Stimulated activated CD4-positive, alpha-beta T cell treated with anti-CD3 and anti-CD28 coated beads, Interleukin-2, amount 100 ng/mL, for 4 hours (primary cell): ENCODE measurements around the gene CA12.

Experiments
- DNase-seq: peaks from one replicate; pipeline ENCODE4 v3.0.0-alpha.2; 2020; ENCODE audit warnings: low read depth

CA12 gene

GRCh38 chr15:63374686-63375520, 6.7 kb downstream of the CA12 start:
- DNase-seq, result no peak

- no peak for DNase-seq
Measured at GRCh38 chr15:63373866-63374548, 7.6 kb downstream of the CA12 start.

GRCh38 chr15:63373330-63373729, 8.3 kb downstream of the CA12 start:
- DNase-seq, result no peak

- DNase-seq, result no peak
Measured at GRCh38 chr15:63372753-63373152, 8.9 kb downstream of the CA12 start.

GRCh38 chr15:63372018-63372705, 9.5 kb downstream of the CA12 start:
- DNase-seq, result no peak

- DNase-seq, result no peak
Measured at GRCh38 chr15:63371297-63371918, 10.2 kb downstream of the CA12 start.

GRCh38 chr15:63370764-63371163, 10.9 kb downstream of the CA12 start:
- no peak for DNase-seq

GRCh38 chr15:63369781-63370180, 11.9 kb downstream of the CA12 start:
- no peak for DNase-seq

GRCh38 chr15:63369296-63369695, 12.3 kb downstream of the CA12 start:
- DNase-seq, result no peak

- DNase-seq, result no peak
Measured at GRCh38 chr15:63368503-63368902, 13.1 kb downstream of the CA12 start.

GRCh38 chr15:63367900-63368299, 13.7 kb downstream of the CA12 start:
- DNase-seq, result no peak

GRCh38 chr15:63367390-63367789, 14.3 kb downstream of the CA12 start:
- no peak for DNase-seq

- DNase-seq, result no peak
Measured at GRCh38 chr15:63366451-63366850, 15.2 kb downstream of the CA12 start.

GRCh38 chr15:63365273-63365680, 16.4 kb downstream of the CA12 start:
- no peak for DNase-seq

- DNase-seq, result no peak
Measured at GRCh38 chr15:63364399-63365272, 17.0 kb downstream of the CA12 start.

GRCh38 chr15:63363292-63363691, 18.4 kb downstream of the CA12 start:
- DNase-seq, result no peak

GRCh38 chr15:63362885-63363284, 18.8 kb downstream of the CA12 start:
- no peak for DNase-seq

GRCh38 chr15:63362196-63362595, 19.4 kb downstream of the CA12 start:
- DNase-seq, result no peak

- no peak for DNase-seq
Measured at GRCh38 chr15:63360170-63360569, 21.5 kb downstream of the CA12 start.

- no peak for DNase-seq
Measured at GRCh38 chr15:63358241-63359029, 23.2 kb downstream of the CA12 start.

- DNase-seq, result no peak
Measured at GRCh38 chr15:63357731-63358130, 23.9 kb downstream of the CA12 start.
